ENCODE data around the gene SLC22A16.

The SLC22A16 gene

GRCh38 chr6:110400208-110400607, 76.2 kb downstream of the SLC22A16 start:
- no peak for DNase-seq

- no peak for DNase-seq
Measured at GRCh38 chr6:110399219-110400071, 77.0 kb downstream of the SLC22A16 start.

GRCh38 chr6:110398778-110399177, 77.6 kb downstream of the SLC22A16 start:
- DNase-seq = no peak

GRCh38 chr6:110395221-110395620, 81.2 kb downstream of the SLC22A16 start:
- DNase-seq = no peak

GRCh38 chr6:110394409-110394808, 82.0 kb downstream of the SLC22A16 start:
- DNase-seq = no peak

- DNase-seq = no peak
Measured at GRCh38 chr6:110392727-110393126, 83.7 kb downstream of the SLC22A16 start.

GRCh38 chr6:110390404-110390803, 86.0 kb downstream of the SLC22A16 start:
- no peak for DNase-seq

GRCh38 chr6:110389689-110390382, 86.6 kb downstream of the SLC22A16 start:
- DNase-seq = no peak

GRCh38 chr6:110387986-110388385, 88.4 kb downstream of the SLC22A16 start:
- DNase-seq = no peak

GRCh38 chr6:110385458-110385863, 91.0 kb downstream of the SLC22A16 start:
- DNase-seq = no peak

- DNase-seq = no peak
Measured at GRCh38 chr6:110378552-110378951, 97.9 kb downstream of the SLC22A16 start.
